Measurements from ENCODE around the gene MYO15A.
A peak's percentile ranks its signal among the peaks of the same experiment; 100 is the strongest.
"Not testable (repeated sequence)": the region's sequence is repeated elsewhere in the genome, so short reads cannot be mapped to it uniquely, and the experiment has no call there.

Gene MYO15A

GRCh38 chr17:18185832-18186626 is 77.5 kb downstream of the MYO15A start:
- DNase-seq = no peak

DNA sequence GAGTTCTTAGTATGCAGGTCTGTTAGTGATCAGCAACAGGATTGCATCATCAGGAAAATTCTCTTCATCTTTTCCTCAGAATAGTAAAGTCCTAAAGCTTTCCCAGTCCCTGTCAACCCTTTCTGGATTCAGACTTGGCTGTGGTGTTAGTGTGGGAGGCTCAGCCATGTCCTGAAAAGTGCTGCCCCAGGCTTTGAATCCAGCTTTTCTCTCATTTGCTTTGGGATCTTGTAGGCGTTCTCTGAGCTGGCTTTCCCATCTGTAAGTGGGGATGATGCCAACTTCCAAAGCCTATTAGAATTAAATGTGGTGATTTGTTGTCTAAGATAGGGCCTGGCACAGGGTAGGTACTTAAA is 78.0 kb downstream of the MYO15A start:
- no peak for DNase-seq

DNA sequence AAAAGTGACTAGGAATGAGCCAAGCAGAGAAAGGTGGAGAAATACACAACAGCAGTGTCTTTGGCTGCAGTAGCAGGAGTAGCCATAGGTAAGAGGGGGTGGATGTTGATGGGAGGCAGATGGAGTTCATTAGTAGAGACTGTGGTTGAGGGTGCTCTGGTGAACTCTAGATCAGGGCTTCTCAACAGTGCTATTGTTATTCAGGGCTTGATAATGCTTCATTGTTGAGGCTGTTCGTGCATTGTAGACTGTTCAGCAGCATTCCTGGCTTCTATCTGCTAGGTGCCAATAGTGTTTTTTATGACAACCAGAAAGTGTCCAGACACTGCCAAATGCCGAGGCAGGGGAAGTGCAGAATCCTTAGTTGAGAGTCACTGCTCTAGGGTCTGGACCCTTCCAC is 78.7 kb downstream of the MYO15A start:
- no peak for DNase-seq

DNA sequence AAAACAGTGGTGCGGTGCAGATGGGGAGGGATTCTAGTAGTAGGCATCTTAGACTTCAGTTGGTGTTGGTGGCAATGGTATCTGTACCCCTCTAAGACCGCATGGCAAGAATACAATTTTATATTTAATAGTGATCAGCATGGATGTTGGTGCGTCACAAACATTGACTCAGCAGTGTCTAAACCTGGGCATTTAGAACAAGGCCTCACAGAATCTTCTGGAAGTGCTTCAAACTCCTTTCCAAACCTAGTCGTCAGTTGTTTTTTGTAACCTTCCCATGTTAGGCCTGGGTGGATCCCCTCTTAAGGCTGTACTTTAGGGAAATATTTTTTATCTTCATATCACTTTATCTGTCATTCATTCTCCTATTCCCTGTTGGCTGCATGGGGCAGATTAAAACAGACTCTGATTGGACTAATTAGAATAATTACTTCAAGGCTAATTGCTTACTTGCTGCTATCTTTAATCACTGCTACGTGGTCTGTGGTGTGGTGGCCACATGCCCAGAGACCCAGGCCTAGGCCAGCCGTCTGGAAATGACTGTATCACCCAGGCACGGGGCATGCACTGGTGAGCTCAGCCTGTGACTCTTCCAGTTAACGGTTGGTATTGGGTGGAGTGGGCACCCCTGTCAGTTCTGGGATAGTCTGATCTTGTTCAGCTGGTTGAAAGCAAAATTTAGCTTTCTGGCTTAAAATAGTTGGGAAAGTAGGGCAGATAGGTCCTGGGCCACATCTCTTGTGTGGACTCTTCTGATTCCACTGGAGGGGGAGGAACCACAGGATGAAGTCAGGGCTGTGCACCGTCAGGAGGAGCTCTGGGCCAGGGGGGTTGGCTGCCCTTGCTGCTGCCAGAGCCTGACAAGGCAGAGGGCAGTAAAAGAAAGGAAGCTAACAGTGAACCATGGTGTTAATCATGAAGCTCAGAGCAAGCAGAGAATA is 79.5 kb downstream of the MYO15A start:
- DNase-seq = no peak

GRCh38 chr17:18190628-18191235 is 82.2 kb downstream of the MYO15A start:
- no peak for DNase-seq

- no peak for DNase-seq
Observed at GRCh38 chr17:18191236-18191667, 82.7 kb downstream of the MYO15A start.

DNA sequence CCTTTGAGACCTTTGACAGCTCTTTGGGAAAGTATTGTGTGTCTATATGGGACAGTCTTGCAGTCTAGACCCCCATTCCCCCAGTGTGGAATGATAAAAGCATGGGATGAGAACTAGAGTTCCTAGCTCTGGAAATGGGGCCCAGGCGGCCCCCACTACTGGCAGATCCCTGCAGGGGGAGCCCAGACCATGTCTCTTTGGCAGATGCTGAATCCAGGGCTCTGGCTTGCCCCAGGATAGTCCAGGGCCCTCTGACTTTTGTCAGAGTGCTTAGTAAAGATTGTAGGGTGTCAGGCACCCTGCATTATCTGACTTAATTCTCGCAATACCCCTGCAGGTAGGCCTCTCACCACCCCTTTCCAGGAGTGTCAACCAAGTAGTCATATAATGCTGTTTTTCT is 83.4 kb downstream of the MYO15A start:
- no peak for DNase-seq

DNA sequence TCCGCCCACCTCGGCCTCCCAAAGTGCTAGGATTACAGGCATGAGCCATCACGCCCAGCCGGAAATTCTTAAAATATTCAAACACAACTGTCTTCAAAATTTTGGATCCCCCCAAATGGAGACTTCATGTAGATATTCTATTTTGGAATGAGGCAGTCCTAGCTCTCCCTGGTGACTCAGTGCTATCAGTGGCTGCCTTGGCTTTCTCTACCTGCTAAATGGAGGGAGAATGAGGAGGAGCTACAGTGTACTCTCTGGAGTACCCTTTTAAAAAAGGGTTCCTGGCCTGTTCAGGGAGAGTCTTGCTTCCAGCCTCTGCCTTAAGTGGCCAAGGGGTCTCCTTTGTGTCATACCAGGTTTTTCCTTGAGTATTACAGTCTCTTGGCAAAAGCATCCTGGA is 85.8 kb downstream of the MYO15A start:
- no peak for DNase-seq

DNA sequence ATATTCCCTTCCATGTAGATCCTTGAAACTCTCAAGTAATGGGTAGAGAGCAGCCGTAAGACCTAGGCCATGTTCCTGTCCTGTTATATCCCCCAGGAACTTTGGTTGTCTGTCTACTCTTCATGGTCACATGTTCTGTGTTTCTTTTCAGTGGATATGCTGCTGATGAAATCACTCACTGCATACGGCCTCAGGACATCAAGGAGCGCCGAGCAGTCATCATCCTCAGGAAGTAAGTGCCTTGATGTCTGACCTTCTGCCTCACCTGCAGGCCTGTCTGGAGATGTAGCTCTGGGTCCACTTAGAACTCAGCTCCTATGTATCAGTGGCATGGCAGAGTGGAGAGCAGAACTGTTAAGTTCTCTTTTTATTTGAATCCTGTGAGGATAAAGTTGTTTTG is 86.2 kb downstream of the MYO15A start:
- no peak for DNase-seq

GRCh38 chr17:18195246-18195645 is 86.7 kb downstream of the MYO15A start:
- no peak for DNase-seq

GRCh38 chr17:18197535-18198194 is 89.1 kb downstream of the MYO15A start:
- no peak for DNase-seq

DNA sequence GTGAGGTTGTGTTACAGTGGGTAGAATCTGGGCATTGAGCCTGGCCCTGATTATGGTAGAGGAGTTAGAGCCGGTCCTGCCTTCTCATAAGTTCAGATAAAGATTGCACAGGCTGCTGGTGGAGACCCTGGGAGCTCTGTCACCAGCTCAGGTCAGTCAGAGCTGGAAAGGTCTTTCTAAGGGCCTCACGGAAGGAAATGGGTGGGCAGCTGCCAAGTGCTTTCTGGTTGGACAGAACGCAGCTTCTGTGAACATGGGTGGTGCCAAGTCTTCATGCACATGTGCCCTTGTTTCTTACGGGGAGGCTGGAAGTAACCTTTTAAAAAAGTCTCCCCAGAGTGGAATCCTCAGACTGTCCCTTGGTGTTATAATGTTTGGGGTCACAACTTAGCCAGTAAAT is 90.0 kb downstream of the MYO15A start:
- no peak for DNase-seq

DNA sequence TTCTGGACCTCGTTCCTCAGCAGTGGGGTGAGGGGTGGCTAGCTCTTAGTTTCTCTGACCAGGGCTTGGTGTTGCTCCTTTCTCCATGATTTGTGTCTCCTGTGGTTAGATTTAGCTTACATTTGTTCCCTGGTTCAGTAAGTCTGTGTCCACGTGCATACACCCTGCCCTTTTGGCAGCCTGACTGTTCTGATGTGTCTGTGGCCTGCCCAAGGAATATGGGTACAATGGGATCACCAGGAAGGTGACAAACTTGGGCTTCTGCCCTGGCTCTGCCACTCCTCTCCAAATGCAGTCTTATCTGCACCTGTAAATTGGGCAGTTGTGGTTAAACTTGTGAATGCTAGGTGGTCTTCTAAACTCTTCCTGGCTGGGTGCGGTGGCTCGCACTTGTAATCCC is 92.6 kb downstream of the MYO15A start:
- no peak for DNase-seq

DNA sequence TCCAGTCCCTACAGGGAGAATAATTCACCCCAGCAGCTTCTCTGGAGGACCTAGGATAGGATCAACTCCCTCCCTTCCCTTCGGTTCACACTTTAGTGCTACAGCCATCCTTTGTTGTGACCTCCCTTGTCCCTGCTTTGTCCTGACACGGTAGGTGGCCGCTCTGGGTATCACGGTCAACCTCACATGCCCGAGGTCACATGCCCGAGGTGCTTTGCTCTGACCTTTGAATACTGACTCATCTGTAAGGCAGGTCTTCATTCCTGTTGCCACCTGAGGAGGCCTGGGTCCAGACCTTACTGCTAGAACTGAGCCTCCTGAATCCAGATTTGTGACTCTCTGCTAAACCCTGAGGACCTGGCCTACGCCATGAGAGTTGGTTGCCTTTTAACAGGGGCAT is 94.8 kb downstream of the MYO15A start:
- no peak for DNase-seq

- no peak for DNase-seq
Observed at GRCh38 chr17:18205861-18206260, 97.3 kb downstream of the MYO15A start.

GRCh38 chr17:18206962-18207361 is 98.4 kb downstream of the MYO15A start:
- no peak for DNase-seq

GRCh38 chr17:18208092-18208491 is 99.5 kb downstream of the MYO15A start:
- no peak for DNase-seq

GRCh38 chr17:18213666-18214270 is 105.2 kb downstream of the MYO15A start:
- DNase-seq = no peak

DNA sequence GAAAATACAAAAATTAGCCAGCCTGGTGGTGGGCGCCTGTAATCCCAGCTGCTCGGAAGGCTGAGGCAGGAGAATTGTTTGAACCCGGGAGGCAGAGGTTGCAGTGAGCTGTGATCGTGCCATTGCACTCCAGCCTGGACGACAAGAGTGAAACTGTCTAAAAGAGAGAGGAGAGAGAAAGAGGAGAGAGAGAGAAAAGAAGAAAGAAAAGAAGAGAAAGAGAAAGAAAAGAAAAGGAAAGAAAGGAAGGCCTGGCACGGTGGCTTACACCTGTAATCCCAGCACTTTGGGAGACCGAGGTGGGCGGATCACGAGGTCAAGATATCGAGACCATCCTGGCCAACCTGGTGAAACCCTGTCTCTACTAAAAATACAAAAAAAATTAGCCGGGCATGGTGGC is 108.3 kb downstream of the MYO15A start:
- DNase-seq = not testable (repeated sequence)

DNA sequence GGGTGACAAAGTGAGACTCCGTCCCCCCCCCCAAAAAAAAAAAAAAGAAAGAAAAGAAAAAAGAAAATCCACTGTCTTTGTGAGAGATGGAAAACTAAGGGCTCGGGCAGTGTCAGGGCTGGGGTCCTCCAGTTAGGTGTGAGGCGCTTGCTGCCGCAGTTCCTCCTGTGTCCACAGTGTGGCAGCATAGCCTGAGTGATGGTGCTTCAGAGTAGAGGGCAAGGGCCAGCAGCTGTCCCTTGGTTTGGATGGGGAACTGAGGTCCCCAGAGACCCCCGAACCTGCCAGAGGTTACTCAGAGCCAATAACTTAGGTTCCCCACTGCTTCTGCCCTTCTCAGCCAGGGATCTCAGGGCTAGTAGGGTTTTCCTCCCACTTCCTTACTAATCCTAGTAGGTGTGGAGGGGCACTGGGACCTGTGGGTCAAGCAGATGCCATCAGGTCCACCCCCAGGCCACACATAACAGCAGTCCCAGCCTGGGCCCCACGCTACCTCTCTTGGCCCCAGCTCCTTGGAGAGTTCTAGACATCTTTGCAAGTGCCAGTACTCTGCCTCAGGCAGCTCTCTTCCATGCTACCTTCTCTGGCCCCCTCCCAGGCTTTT is 109.0 kb downstream of the MYO15A start:
- peak; percentile 55 for DNase-seq

- no peak for DNase-seq
Observed at GRCh38 chr17:18218756-18219415, 110.3 kb downstream of the MYO15A start.

DNA sequence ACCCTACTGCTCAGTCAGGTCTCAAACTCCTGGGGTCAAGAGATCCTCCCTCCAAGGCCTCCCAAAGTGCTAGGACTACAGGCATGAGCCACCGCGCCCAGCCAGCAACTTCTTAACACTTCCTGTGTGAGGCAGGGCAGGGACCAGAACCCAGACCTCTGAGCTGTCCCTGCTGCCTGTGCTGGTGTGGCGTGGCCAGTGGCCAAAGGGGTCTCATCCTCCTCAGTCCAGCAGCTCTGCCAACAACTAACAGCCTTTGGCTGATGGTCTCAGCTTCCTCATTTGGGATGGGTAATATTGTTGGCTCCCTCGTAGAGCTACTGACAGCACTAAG is 115.5 kb downstream of the MYO15A start:
- DNase-seq = no peak

All from NCI-H146 (cell line).